NCI-H1930 (cell line): ENCODE data around the gene DDT.
"Not testable (repeated sequence)": the region's sequence is repeated elsewhere in the genome, so short reads cannot be mapped to it uniquely, and the experiment has no call there.

Experiments used
- DNase-seq, 2 experiments: peaks; one replicate each; lab custom pipeline; 2025; lab: John Stamatoyannopoulos, UW

DDT gene

GRCh38 chr22:23989583-23990244 is 15.5 kb upstream of the DDT start:
- not testable (repeated sequence) for DNase-seq

- DNase-seq = not testable (repeated sequence)
Observed at GRCh38 chr22:23986538-23987178, 12.4 kb upstream of the DDT start.

GRCh38 chr22:23986089-23986488 is 11.8 kb upstream of the DDT start:
- not testable (repeated sequence) for DNase-seq

GRCh38 chr22:23984430-23984829 is 10.2 kb upstream of the DDT start:
- no peak for DNase-seq

DNA sequence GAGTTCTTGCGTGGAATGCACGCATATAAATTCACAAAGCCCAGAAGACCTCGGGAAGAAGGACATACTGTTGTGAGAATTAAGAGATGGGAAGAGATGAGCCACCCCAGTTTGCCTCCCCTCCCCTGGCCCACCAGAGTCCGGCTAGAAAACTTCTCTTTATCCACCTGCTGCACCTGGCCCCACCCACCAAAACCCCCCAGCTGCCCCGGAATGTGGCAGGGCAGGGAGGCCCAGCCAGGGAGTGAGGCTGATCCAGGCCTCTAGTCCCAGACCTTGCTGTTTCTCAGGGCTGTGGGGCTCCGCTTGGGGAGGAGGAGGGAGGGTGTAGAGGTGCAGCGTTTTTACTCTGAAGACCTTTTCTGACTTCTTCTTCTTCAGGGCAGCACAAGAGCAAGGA is 6.3 kb upstream of the DDT start:
- not testable (repeated sequence) for DNase-seq

- DNase-seq = not testable (repeated sequence)
Observed at GRCh38 chr22:23979557-23980240, 5.5 kb upstream of the DDT start, which contains the start of gene GSTT2. Gene GSTT2 (plus strand): TSS chr22:23980134.

DNA sequence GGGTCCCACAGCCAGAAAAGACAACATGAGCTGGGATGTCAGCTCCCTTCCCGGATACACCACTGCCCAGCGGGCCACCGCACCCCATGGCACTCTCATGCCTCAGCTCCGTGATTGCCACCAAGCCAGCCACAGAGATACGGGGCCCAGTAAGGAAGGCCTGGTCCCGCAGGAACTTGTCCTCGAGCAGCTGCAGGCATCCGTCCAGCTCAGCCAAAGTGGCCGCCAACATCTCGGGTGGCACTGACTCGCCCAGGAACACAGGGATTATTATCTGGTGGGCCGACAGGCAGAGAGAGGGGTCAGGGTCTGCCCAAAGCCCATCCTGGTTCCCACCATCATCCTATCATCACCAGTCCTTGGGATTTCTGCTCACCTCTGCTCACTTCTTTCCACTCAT is 3.1 kb upstream of the DDT start:
- not testable (repeated sequence) for DNase-seq

DNA sequence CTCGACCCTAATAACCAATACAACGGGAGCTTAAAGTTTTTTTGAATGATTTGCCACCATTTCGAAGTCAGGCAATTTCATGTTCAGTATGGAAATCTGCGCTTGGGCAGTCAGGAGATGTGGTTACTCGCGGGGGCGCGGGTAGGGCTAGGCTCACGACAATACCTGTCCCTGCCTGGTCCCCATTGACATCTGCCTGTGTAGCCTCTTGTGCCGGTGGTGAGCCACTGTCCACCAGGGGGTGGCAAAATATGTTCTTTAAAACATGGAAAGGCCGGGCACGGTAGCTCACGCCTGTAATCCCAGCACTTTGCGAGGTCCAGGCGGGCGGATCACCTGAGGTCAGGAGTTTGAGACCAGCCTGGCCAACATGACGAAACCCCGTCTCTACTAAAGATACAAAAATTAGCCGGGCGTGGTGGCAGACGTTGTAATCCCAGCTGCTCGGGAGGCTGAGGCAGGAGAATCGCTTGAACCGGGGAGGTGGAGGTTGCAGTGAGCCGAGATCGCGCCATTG is 653 bp upstream of the DDT start:
- DNase-seq = not testable (repeated sequence)

- not testable (repeated sequence) for DNase-seq
Observed at GRCh38 chr22:23971927-23972326, 2.3 kb downstream of the DDT start.

- no peak for DNase-seq
Observed at GRCh38 chr22:23970816-23971486, 3.3 kb downstream of the DDT start.

GRCh38 chr22:23970201-23970641 is 4.0 kb downstream of the DDT start:
- no peak for DNase-seq

DNA sequence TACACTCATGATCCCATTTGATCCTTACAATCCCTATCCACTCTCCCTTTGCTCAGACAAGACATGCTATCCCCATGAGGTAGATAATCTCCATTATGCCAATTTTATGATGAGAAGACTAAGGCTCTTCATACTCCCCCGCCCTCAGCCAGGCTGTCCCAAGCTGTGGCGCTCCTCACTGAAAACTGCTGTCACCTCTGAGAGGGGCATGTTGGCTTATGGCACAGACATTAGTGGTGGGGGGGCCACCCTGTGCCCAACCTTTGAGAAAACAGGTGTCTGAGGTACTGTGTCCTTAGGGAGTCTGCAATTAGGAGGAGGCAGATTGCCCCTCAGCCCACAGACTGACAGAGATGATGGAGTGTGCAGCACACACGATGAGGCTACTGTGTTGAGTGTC is 5.2 kb downstream of the DDT start:
- no peak for DNase-seq

DNA sequence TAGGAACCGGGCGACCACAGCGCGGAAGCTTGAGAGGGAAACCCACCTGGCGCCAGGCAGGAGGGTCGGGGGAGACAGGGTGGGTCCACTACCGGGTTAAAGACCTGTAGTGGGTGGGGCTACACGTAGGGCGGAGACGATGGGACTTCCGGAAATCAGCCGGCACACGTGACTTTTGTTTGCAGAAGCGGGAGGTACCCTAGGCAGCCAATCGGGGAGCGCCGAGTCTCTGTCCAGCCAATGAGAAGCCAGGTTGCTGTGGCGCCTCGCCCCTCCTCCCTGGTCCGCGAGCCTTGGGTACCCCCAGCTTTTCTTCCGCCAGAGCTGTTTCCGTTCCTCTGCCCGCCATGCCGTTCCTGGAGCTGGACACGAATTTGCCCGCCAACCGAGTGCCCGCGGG is 7.7 kb downstream of the DDT start, which contains the start of gene DDTL:
Gene DDTL, plus strand, starts transcription at position 321 of the 400 bp plus-strand sequence. Its CDS starts 27 bp downstream, at position 348.
- DNase-seq = not testable (repeated sequence)

GRCh38 chr22:23966094-23966493 is 8.1 kb downstream of the DDT start:
- not testable (repeated sequence) for DNase-seq

- DNase-seq = not testable (repeated sequence)
Observed at GRCh38 chr22:23961084-23961771, 13.0 kb downstream of the DDT start, which contains the start of gene GSTT2B. Gene GSTT2B (minus strand): TSS chr22:23961195. CDS start chr22:23961131, 64 bp downstream.

DNA sequence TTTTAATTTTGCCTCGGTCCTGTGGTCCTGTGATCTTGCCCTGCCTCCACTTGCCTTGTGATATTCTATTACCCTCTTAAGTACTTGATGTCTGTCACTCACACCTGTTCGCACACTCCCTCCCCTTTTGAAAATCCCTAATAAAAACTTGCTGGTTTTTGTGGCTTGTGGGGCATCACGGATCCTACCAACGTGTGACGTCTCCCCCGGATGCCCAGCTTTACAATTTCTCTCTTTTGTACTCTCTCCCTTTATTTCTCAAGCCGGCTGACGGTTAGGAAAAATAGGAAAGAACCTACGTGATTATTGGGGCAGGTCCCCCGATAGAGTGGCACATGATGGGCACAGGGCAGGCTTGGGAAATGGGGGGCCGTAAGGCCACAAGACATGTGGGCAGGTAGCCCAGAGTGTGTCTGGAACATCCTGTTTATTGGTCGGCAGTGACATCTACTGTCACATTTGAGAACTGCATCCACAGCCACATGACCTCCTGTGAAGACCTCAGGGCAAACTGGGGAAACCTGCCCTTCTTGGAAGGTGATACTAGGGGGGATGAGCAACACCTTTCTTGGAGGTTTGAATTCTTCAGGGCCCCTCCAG is 17.8 kb downstream of the DDT start:
- peak; percentile 32 to 60 for DNase-seq

GRCh38 chr22:23955886-23956285 is 18.4 kb downstream of the DDT start:
- not testable (repeated sequence) for DNase-seq

DNA sequence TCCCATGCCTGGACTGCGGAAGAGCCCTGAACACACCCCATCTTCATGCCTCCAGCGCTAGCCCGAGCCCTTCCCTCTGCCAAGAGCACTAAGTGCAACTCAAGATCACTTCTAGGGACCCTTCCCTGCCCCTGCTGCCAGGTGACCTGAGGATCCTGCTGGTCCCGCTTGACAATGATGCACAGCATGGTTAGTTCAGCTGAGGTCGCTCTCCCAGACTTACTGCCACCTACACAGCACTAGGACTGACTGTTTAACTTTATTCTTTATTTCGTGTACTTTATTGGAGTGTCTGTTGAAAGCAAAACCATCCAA is 19.3 kb downstream of the DDT start:
- DNase-seq = not testable (repeated sequence)

DNA sequence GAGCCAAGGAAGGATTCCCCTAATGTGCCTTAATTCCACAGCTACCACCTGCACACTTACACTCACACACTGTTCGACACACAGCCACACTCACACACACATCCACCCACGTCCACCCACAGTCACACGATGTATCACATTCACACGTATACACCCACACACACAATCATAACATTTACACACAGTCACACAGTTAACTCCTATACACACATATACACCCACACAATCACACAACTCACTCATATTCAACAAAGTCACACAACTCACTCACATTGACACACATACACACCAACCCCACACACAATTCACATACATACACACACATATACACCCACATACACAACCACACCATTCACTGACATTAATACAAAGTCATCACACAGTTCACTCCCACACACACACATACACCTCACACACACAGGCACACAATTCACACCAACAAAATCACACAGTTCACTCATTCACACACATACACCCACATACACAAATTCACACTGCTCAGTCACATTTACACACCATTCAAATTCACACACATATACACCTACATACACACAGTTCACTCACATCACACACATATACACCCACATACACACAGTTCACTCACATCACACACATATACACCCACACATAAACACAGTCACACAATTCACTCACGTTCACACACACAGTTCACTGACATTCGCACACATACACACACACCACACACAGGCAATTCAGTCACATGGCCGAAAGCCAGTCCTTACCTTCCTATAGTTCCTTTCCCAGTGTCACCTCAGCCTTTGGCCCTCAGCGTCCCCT is 19.8 kb downstream of the DDT start:
- not testable (repeated sequence) for DNase-seq

DNA sequence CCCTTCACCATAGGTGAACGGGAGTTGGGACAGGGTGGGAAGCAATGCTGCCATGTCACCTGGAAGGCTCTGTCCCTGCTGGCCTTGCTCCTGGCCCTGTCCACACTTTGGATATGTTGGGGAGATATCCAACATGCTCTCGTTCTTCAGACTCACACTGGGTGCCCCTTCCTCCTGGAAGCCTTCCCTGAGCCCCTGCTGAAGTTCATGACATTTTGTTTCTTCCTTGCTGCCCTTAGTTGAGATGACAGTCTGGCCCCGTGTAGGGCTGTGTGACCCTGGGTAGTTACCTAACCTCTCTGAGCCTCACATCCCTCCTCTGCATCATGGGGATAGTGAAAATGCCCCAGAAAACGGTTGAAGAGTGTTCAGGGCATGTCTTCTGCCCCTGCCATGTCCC is 20.8 kb downstream of the DDT start:
- not testable (repeated sequence) for DNase-seq
